ENCODE data around the gene ATXN7L1. TPM values are rescaled to one million over a fixed set of nuclear protein-coding genes. Genes with fewer than 3 reads are reported as not detected.

Gene ATXN7L1
- total RNA-seq, 1 experiment from 2014 or later = 24.3 TPM

GRCh38 chr7:105924945-105925344 lies 48.5 kb upstream of the ATXN7L1 start:
- Mint-ChIP-seq H3K9me3 (peaks cover 18 to 26% of the 10 kb centered on the region in 2 experiments), H3K36me3 (ENCODE audit: insufficient read depth in 1 of 3, low read depth in 3 of 3) (peaks cover 22 to 36% (median 27%) of the 10 kb centered on the region in 3 experiments), H3K27me3 (ENCODE audit: low read depth) (no peaks in the 10 kb centered on the region), H3K4me3 (no peak overlapping the region), H3K27ac (no peak overlapping the region; a peak in 2 of 7 replicates), H3K4me1 (no peaks in the 10 kb centered on the region)
- no peak overlapping the region for H2BK20ac ChIP-seq (ENCODE audit: low read depth, low read length, poor library complexity, severe bottlenecking)
- no peaks in the 10 kb centered on the region for H3K23me2 ChIP-seq (ENCODE audit: insufficient read length, low read depth, low read length, poor library complexity, severe bottlenecking)
- H3K18ac ChIP-seq (ENCODE audit: insufficient read length, low read depth, low read length) = no peak overlapping the region
- TF ChIP-seq, protein P1, sequence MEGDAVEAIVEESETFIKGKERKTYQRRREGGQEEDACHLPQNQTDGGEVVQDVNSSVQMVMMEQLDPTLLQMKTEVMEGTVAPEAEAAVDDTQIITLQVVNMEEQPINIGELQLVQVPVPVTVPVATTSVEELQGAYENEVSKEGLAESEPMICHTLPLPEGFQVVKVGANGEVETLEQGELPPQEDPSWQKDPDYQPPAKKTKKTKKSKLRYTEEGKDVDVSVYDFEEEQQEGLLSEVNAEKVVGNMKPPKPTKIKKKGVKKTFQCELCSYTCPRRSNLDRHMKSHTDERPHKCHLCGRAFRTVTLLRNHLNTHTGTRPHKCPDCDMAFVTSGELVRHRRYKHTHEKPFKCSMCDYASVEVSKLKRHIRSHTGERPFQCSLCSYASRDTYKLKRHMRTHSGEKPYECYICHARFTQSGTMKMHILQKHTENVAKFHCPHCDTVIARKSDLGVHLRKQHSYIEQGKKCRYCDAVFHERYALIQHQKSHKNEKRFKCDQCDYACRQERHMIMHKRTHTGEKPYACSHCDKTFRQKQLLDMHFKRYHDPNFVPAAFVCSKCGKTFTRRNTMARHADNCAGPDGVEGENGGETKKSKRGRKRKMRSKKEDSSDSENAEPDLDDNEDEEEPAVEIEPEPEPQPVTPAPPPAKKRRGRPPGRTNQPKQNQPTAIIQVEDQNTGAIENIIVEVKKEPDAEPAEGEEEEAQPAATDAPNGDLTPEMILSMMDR (conservative IDR thresholded peaks at IDR 0.05) = no peak
- no CpG with 5 or more reads among the region's 1 CpG for WGBS (ENCODE audit: extremely low coverage, insufficient read length, low lambda C conversion rate)
- H3K79me1 ChIP-seq (ENCODE audit: insufficient read depth, low read depth, low read length, poor library complexity, severe bottlenecking) = no peaks in the 10 kb centered on the region
- H4K91ac ChIP-seq (ENCODE audit: insufficient read length, low read depth, low read length) = no peak overlapping the region
- no peak overlapping the region for H2AK5ac ChIP-seq (ENCODE audit: insufficient read length, low read length)
- no peak overlapping the region for H3K4me2 ChIP-seq (ENCODE audit: insufficient read depth, insufficient read length, low read length)
- no peaks in the 10 kb centered on the region for H4K20me1 ChIP-seq (ENCODE audit: control insufficient read depth, insufficient read depth, insufficient read length)
- H3K56ac ChIP-seq (ENCODE audit: insufficient read length, low read depth, low read length) = no peak overlapping the region
- H2BK5ac ChIP-seq (ENCODE audit: insufficient read length, low read length) = no peak overlapping the region
- no peak overlapping the region for H2BK12ac ChIP-seq (ENCODE audit: insufficient read length, low read depth, low read length)
- no peak overlapping the region for H3K9ac ChIP-seq (ENCODE audit: extremely low read depth, insufficient read length, low read length)
- no peak overlapping the region for H2AFZ ChIP-seq (ENCODE audit: low read length)
- no peaks in the 10 kb centered on the region for H3K9me3 ChIP-seq (ENCODE audit: control insufficient read depth, low read depth, low read length)
- no peak overlapping the region for H3K23ac ChIP-seq (ENCODE audit: insufficient read length, low read depth, low read length)
- no peak overlapping the region for H2BK120ac ChIP-seq (ENCODE audit: low read depth, low read length, poor library complexity, severe bottlenecking)
- H3K27me3 ChIP-seq (ENCODE audit: insufficient read depth, low read length) = no peaks in the 10 kb centered on the region
- no peak overlapping the region for H2BK15ac ChIP-seq (ENCODE audit: low read depth, low read length)
- H3K4ac ChIP-seq (ENCODE audit: low read depth, low read length) = no peak overlapping the region
- no peaks in the 10 kb centered on the region for H3K79me2 ChIP-seq (ENCODE audit: insufficient read depth, low read length)
- no peak overlapping the region for H4K8ac ChIP-seq (replicated peaks; ENCODE audit: insufficient read length, low read depth, low read length)
- H3K4me1 ChIP-seq (ENCODE audit: insufficient read depth, low read length) = no peaks in the 10 kb centered on the region
- H3T11ph ChIP-seq (ENCODE audit: low read length) = no peak overlapping the region
- no peak overlapping the region for H3K14ac ChIP-seq (ENCODE audit: insufficient read depth, low read length)
- H4K5ac ChIP-seq (ENCODE audit: insufficient read length, low read depth, low read length) = no peak overlapping the region
- H3K27ac ChIP-seq (ENCODE audit: insufficient read length, low read depth, low read length) = no peak overlapping the region
- DNase-seq = no peak
